ENCODE data around the gene PLCH2.
"Not testable (repeated sequence)": the region's sequence is repeated elsewhere in the genome, so short reads cannot be mapped to it uniquely, and the experiment has no call there.

PLCH2 gene

GRCh38 chr1:2443277-2444137 is 32.6 kb upstream of the PLCH2 start:
- DNase-seq = no peak

GRCh38 chr1:2444138-2444591 is 31.9 kb upstream of the PLCH2 start:
- no peak for DNase-seq

GRCh38 chr1:2445162-2445822 is 30.8 kb upstream of the PLCH2 start:
- DNase-seq = no peak

- no peak for DNase-seq
Observed at GRCh38 chr1:2445823-2446215, 30.3 kb upstream of the PLCH2 start.

GRCh38 chr1:2446394-2446793 is 29.7 kb upstream of the PLCH2 start:
- no peak for DNase-seq

- DNase-seq = no peak
Observed at GRCh38 chr1:2446861-2447260, 29.2 kb upstream of the PLCH2 start.

GRCh38 chr1:2447276-2448097 is 28.6 kb upstream of the PLCH2 start:
- no peak for DNase-seq

- DNase-seq = no peak
Observed at GRCh38 chr1:2448098-2448445, 28.0 kb upstream of the PLCH2 start.

- no peak for DNase-seq
Observed at GRCh38 chr1:2449636-2450454, 26.2 kb upstream of the PLCH2 start.

GRCh38 chr1:2451741-2452140 is 24.3 kb upstream of the PLCH2 start:
- DNase-seq = no peak

- DNase-seq = no peak
Observed at GRCh38 chr1:2452201-2452931, 23.7 kb upstream of the PLCH2 start.

- DNase-seq = no peak
Observed at GRCh38 chr1:2452932-2453315, 23.2 kb upstream of the PLCH2 start.

GRCh38 chr1:2454227-2454626 is 21.9 kb upstream of the PLCH2 start:
- no peak for DNase-seq

GRCh38 chr1:2455757-2456156 is 20.3 kb upstream of the PLCH2 start:
- no peak for DNase-seq

GRCh38 chr1:2457444-2457843 is 18.6 kb upstream of the PLCH2 start:
- no peak for DNase-seq

GRCh38 chr1:2458687-2459086 is 17.4 kb upstream of the PLCH2 start:
- DNase-seq = no peak

- DNase-seq = not testable (repeated sequence)
Observed at GRCh38 chr1:2459102-2459753, 16.9 kb upstream of the PLCH2 start.

- DNase-seq = no peak
Observed at GRCh38 chr1:2459757-2460156, 16.3 kb upstream of the PLCH2 start.

- no peak for DNase-seq
Observed at GRCh38 chr1:2460203-2460602, 15.9 kb upstream of the PLCH2 start.

- DNase-seq = no peak
Observed at GRCh38 chr1:2460996-2461751, 14.9 kb upstream of the PLCH2 start.

- no peak for DNase-seq
Observed at GRCh38 chr1:2462819-2463218, 13.3 kb upstream of the PLCH2 start.

Measured in NCI-H187 treated with DMSO at 0.1 percent for 48 hours (cell line).